Ramos (cell line): ENCODE measurements around the gene ACCSL.

ENCODE experiments used
- in situ Hi-C: fragments of 300-500 bp; cut with MboI; formaldehyde crosslinking; loops from one replicate; pipeline ENCODE4 v1.14.3; 2022; ENCODE audit warnings: low sequenced_read_pairs; ENCODE audit not compliant: unreplicated experiment

Gene ACCSL

GRCh38 chr11:44049832-44050231, 2.1 kb downstream of the ACCSL start:
- in situ Hi-C loops = no loop called here

- in situ Hi-C loops = no loop called here
Measured at GRCh38 chr11:44051171-44051570, 3.4 kb downstream of the ACCSL start.

GRCh38 chr11:44057340-44057739, 9.6 kb downstream of the ACCSL start:
- in situ Hi-C loops = no loop called here

GRCh38 chr11:44058275-44058674, 10.5 kb downstream of the ACCSL start:
- in situ Hi-C loops = no loop called here

GRCh38 chr11:44065161-44065661, 17.4 kb downstream of the ACCSL start:
- in situ Hi-C loops = no loop called here

- in situ Hi-C loops = no loop called here
Measured at GRCh38 chr11:44065841-44066731, 18.3 kb downstream of the ACCSL start, which contains the start of gene ACCS. ACCS (plus strand) TSS chr11:44066270; CDS start chr11:44067628, 1,358 bp downstream.

- in situ Hi-C loops = no loop called here
Measured at GRCh38 chr11:44066732-44067141, 19.0 kb downstream of the ACCSL start.

GRCh38 chr11:44067266-44067665, 19.5 kb downstream of the ACCSL start:
- in situ Hi-C loops = no loop called here

- in situ Hi-C loops = no loop called here
Measured at GRCh38 chr11:44068180-44068579, 20.4 kb downstream of the ACCSL start.

GRCh38 chr11:44071157-44071556, 23.4 kb downstream of the ACCSL start:
- in situ Hi-C loops = no loop called here

- in situ Hi-C loops = no loop called here
Measured at GRCh38 chr11:44072757-44073658, 25.2 kb downstream of the ACCSL start.

- in situ Hi-C loops = no loop called here
Measured at GRCh38 chr11:44078794-44079193, 31.0 kb downstream of the ACCSL start.

GRCh38 chr11:44079376-44079775, 31.6 kb downstream of the ACCSL start:
- in situ Hi-C loops = no loop called here

- in situ Hi-C loops = no loop called here
Measured at GRCh38 chr11:44080951-44081350, 33.2 kb downstream of the ACCSL start.

- in situ Hi-C loops = no loop called here
Measured at GRCh38 chr11:44082645-44083044, 34.9 kb downstream of the ACCSL start.

GRCh38 chr11:44083433-44083832, 35.7 kb downstream of the ACCSL start:
- in situ Hi-C loops = no loop called here

GRCh38 chr11:44083906-44084305, 36.1 kb downstream of the ACCSL start:
- in situ Hi-C loops = no loop called here

- in situ Hi-C loops = no loop called here
Measured at GRCh38 chr11:44085330-44085729, 37.5 kb downstream of the ACCSL start.

- in situ Hi-C loops = no loop called here
Measured at GRCh38 chr11:44088377-44088776, 40.6 kb downstream of the ACCSL start.

GRCh38 chr11:44088871-44089270, 41.1 kb downstream of the ACCSL start:
- in situ Hi-C loops = no loop called here

- in situ Hi-C loops = loop anchor here (10.0 kb wide), 1 partner anchor 444 kb away; no protein-coding TSS in a partner anchor
Measured at GRCh38 chr11:44090539-44090938, 42.8 kb downstream of the ACCSL start.
